WTC11 (cell line): Measurements from ENCODE around the gene KIF26A.

ENCODE experiments used
- CTCF ChIP-seq: fragments of 200-600 bp; IDR thresholded peaks from 2 replicates; pipeline ENCODE4 v1.8.0; 2022; ENCODE audit warnings: antibody characterized with exemption
- E2F1 ChIP-seq: sonication (generic); formaldehyde crosslinking; IDR thresholded peaks from 2 replicates; pipeline ENCODE4 v1.8.0; 2022; ENCODE audit warnings: mild to moderate bottlenecking, missing genetic modification reagents
- MAX ChIP-seq: sonication (generic); formaldehyde crosslinking; IDR thresholded peaks from 2 replicates; pipeline ENCODE4 v1.8.0; 2022; ENCODE audit warnings: mild to moderate bottlenecking, missing genetic modification reagents
- NFE2L1 ChIP-seq: sonication (generic); formaldehyde crosslinking; IDR thresholded peaks from 2 replicates; pipeline ENCODE4 v1.8.1; 2023; ENCODE audit warnings: missing genetic modification reagents
- NR2C2 ChIP-seq: sonication (generic); formaldehyde crosslinking; IDR thresholded peaks from 2 replicates; pipeline ENCODE4 v1.8.0; 2022; ENCODE audit warnings: mild to moderate bottlenecking, missing genetic modification reagents
- RORB ChIP-seq: fragments of 250-450 bp; sonication (Bioruptor Pico); IDR thresholded peaks from 2 replicates; pipeline ENCODE4 v1.9.0; 2021; ENCODE audit warnings: mild to moderate bottlenecking
- SP1 ChIP-seq: sonication (generic); formaldehyde crosslinking; conservative IDR thresholded peaks from 2 replicates; pipeline ENCODE4 v1.8.1; 2022; ENCODE audit warnings: missing genetic modification reagents
- USF2 ChIP-seq: sonication (generic); formaldehyde crosslinking; IDR thresholded peaks from 2 replicates; pipeline ENCODE4 v1.8.1; 2023; ENCODE audit warnings: mild to moderate bottlenecking, missing genetic modification reagents, moderate library complexity
- ZBTB21 ChIP-seq: sonication (generic); formaldehyde crosslinking; IDR thresholded peaks from 2 replicates; pipeline ENCODE4 v1.8.1; 2023; ENCODE audit warnings: mild to moderate bottlenecking, missing genetic modification reagents, borderline replicate concordance
- TF ChIP-seq, protein P1 (sequence below): sonication (generic); formaldehyde crosslinking; IDR thresholded peaks from 2 replicates; pipeline ENCODE4 v1.8.1; 2023; ENCODE audit warnings: mild to moderate bottlenecking, moderate library complexity, missing genetic modification reagents
- TF ChIP-seq, protein P2 (sequence below): sonication (generic); formaldehyde crosslinking; IDR thresholded peaks from 2 replicates; pipeline ENCODE4 v1.8.1; 2023; ENCODE audit warnings: mild to moderate bottlenecking, missing genetic modification reagents, moderate library complexity

GRCh38 chr14:104188727-104189400 lies 50.5 kb downstream of the KIF26A start:
- TF ChIP-seq, protein P1, sequence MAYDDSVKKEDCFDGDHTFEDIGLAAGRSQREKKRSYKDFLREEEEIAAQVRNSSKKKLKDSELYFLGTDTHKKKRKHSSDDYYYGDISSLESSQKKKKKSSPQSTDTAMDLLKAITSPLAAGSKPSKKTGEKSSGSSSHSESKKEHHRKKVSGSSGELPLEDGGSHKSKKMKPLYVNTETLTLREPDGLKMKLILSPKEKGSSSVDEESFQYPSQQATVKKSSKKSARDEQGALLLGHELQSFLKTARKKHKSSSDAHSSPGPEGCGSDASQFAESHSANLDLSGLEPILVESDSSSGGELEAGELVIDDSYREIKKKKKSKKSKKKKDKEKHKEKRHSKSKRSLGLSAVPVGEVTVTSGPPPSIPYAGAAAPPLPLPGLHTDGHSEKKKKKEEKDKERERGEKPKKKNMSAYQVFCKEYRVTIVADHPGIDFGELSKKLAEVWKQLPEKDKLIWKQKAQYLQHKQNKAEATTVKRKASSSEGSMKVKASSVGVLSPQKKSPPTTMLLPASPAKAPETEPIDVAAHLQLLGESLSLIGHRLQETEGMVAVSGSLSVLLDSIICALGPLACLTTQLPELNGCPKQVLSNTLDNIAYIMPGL (CRISPR knock-in tag): no peak
- no peak for TF ChIP-seq MAX (CRISPR knock-in tag)
- no peak for TF ChIP-seq CTCF
- no peak for TF ChIP-seq NFE2L1 (CRISPR knock-in tag)
- no peak for TF ChIP-seq USF2
- no peak for TF ChIP-seq E2F1 (CRISPR knock-in tag)
- no peak for TF ChIP-seq ZBTB21 (CRISPR knock-in tag)
- TF ChIP-seq SP1 (CRISPR knock-in tag): no peak
- TF ChIP-seq, protein P2, sequence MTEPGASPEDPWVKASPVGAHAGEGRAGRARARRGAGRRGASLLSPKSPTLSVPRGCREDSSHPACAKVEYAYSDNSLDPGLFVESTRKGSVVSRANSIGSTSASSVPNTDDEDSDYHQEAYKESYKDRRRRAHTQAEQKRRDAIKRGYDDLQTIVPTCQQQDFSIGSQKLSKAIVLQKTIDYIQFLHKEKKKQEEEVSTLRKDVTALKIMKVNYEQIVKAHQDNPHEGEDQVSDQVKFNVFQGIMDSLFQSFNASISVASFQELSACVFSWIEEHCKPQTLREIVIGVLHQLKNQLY: no peak
- TF ChIP-seq NR2C2 (CRISPR knock-in tag): no peak
- no peak for TF ChIP-seq RORB (CRISPR knock-in tag)
